Activated CD8-positive, alpha-beta memory T cell treated with anti-CD3 and anti-CD28 coated beads for 1 hour (primary cell): ENCODE results near the gene MPPED1.

Experiments
- DNase-seq, 2 donors: peaks; one replicate each; pipeline ENCODE4 v3.0.0-alpha.2; 2020; ENCODE audit warnings: low read depth in 1 of 2; ENCODE audit errors: extremely low read depth in 1 of 2

MPPED1 gene

GRCh38 chr22:43514476-43515157 lies 102.8 kb downstream of the MPPED1 start:
- no peak for DNase-seq

DNA sequence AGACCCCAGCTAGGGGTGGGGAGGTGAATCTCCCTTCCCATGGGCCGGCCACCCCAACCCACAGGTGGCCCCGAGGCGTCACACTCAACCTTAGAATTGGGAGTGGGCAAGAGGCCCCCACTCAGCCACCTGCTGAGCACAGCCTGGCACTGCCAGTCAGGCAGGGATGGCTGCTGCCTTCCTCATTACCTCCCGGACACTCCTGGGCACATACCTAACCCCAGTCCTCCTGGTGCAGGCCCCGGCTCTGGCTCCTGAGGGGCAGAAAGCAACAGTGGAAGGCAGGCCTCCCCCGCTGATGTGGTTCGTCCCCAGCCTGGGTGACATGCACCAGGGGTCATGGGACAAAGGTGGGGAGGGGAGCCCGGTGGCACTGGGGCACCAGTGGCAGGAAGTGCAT lies 103.6 kb downstream of the MPPED1 start:
- no peak for DNase-seq

DNA sequence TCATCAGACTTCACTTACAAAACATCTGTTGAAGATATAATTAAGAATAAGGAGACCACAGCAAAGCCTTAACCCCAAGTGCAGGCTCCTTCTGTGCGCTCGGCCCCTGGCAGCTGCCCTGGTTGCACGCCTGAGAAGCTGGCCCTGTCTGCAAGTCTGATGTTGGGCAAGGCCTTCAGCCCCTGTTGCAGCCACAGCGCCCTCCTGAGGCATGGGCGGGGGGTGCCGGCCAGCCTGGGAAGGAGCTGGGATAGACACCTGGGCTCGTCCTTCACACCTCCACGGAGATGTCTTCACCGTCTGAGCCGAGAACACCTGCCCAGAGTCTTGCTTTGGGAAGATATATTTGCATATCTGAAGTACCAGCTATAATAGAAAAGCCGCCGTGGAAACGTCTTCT lies 104.1 kb downstream of the MPPED1 start:
- no peak for DNase-seq

GRCh38 chr22:43516386-43516785 lies 104.6 kb downstream of the MPPED1 start:
- DNase-seq, result no peak

GRCh38 chr22:43516996-43517635 lies 105.3 kb downstream of the MPPED1 start:
- no peak for DNase-seq

DNA sequence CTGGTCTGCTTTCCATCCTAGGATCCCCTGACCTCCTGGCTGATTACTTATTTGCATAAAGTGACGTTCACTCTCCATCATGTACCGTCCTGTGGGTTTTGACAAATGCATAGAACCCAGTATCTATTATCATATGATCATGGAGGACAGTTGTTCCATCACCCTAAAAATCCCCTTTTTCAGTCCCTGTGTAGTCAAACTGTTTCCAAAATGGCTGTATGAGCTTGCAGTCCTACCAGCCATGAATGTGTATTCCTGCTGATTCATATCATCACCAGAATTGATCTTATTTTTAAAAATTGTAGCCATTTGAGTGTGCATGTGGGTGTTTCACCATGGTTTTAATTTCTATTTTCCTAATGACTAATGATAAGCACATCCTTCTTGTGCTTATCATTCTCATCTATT lies 108.8 kb downstream of the MPPED1 start:
- no peak for DNase-seq

- DNase-seq, result no peak
Observed at GRCh38 chr22:43521716-43522115, 109.9 kb downstream of the MPPED1 start.

- DNase-seq, result no peak
Observed at GRCh38 chr22:43526117-43526655, 114.4 kb downstream of the MPPED1 start.

GRCh38 chr22:43526946-43527345 lies 115.1 kb downstream of the MPPED1 start:
- no peak for DNase-seq

DNA sequence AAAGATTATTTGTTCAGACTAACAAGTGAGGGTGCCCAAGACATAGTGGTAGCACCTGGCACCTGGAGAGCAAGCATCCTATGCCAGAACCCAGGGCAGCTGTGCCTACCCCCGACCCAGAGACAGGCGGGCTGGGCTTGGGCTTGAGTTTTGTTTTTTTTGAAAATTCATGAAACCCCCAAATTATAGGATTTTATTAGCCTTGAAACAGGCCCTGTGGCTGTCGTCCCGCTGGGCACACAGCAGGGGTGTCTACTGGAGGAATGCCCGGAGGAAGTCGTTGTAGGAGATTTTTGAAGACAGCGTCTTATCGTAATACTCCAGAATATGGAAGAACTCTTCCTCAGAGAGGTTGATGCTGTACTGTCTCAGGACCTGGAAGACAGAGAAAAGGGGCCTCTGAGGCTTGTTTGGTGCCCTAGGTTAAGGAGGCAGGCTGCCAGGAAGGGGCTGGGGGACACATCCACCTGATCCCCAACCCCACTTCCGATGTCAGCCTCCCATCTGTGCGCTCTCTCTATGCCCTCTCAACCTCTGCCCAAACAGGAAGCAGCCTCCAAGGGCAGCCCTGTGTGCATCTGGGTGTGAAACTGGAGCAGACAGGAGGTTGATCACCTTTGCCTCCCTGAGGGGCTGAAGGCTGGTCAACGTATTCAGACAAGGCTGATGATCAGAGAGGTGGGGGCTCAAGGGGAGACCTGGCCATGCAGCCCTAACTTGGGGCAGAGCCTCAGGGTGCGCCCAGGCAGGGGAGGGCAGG lies 117.0 kb downstream of the MPPED1 start:
- no peak for DNase-seq

- no peak for DNase-seq
Observed at GRCh38 chr22:43529461-43529860, 117.6 kb downstream of the MPPED1 start.

- no peak for DNase-seq
Observed at GRCh38 chr22:43529934-43530333, 118.1 kb downstream of the MPPED1 start.

- DNase-seq, result no peak
Observed at GRCh38 chr22:43530349-43531201, 118.8 kb downstream of the MPPED1 start.

- DNase-seq, result no peak
Observed at GRCh38 chr22:43531651-43532050, 119.8 kb downstream of the MPPED1 start.

DNA sequence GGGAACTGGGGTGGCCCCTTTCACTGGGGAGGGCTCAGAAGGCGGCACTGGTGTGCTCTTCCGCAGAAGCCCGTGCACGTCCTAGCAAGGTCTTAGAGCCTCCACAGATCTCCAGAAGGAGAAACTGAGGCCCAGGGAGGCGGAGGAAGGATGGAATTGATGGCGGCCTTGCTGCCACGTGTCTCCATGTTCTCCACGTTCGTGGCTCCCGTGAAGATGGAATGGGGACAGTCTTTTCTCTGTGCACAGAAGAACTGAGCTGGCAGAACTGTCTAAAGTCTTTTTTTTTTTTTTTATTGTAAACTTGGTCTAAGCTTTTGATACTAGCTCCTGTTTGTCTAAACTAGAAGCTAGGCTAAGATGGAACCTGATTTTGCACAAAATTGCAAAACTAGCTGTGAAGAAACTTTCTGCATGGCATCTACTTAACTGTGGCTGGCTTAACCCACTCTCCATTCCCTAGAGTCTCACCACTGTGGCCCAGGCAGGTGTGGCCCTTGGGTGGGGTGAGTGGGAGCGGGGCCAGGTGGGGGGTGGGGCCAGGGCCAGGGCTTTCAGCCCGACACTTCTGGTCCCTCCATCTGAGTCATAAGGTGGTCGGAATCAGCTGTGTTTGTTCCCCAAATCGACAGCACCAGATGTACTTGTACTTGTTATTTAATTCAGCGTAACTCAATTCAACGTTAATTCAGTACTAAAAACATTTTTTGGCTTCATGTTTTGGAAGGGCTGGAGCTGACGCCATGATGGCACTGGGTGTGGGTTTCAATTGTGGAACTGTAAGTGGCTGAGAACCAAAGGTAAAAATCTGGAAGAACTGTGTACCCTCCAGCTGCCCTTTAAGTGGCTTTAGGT lies 120.7 kb downstream of the MPPED1 start:
- DNase-seq, result no peak

- DNase-seq, result no peak
Observed at GRCh38 chr22:43533156-43533530, 121.3 kb downstream of the MPPED1 start.

DNA sequence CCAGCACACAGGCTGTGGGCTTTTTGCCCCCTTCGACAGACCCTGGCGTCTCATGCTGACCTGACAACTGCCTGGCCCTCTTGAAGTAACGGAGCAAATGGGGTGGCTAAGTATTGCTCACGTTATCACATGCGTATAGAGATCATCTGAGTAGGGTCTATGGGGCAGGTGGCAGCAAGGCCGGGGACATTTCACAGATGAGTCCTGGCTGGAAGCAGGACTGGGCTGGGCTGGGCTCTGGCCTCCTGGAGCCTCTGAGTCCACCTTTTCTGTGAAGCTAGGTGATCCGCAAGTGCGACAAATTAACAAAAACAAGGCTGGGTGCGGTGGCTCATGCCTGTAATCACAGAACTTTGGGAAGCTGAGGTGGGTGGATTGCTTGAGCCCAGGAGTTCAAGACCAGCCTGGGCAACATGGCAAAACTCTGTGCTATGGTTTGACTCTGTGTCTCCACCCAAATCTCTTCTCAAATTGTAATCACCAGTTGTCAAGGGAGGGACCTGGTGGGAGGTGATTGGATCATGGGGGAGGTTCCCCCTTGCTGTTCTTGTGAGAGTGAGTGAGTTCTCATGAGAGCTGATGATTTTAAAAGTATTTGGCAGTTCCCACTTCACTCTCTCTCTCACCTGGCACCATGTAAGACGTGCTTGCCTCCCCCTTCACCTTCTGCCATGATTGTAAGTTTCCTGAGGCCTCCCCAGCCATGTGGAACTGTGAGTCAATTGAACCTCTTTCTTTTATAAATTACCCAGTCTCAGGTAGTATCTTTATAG lies 122.0 kb downstream of the MPPED1 start:
- no peak for DNase-seq

DNA sequence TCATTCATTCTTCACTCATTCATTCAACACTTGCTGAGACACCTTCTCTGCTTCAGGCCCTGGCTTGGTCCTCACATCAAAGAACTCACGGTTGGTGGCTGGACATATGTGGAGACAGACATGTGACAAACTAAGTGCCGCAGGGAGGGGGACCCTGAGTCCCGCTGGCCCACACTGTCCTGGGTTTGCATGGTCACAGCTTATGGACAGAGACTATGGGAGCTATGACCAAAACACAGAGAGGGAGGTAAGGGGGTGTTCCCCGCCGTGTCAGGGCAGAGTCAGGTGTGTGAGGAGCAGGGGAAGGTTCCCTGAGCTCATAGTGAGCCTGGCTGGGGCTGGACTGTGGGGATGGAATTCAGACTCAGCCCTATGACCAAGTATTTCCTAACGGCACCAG lies 123.1 kb downstream of the MPPED1 start:
- DNase-seq, result no peak

GRCh38 chr22:43535336-43535735 lies 123.5 kb downstream of the MPPED1 start:
- DNase-seq, result no peak
